GM12891 (cell line): Measurements from ENCODE around the gene NPSR1.

ENCODE experiments used
- DNase-seq: peaks from one replicate; pipeline ENCODE4 v3.0.0; 2011; ENCODE audit warnings: low spot score; ENCODE audit not compliant: insufficient read length
- FAIRE-seq: peaks from 2 replicates; lab custom pipeline; 2011; peaks lifted over from hg19 to GRCh38; lab: Jason Lieb, UNC
- PAX5 ChIP-seq: IDR thresholded peaks from 2 replicates; pipeline ENCODE4 v1.6.1; 2011; ENCODE audit warnings: low read length, moderate library complexity, mild to moderate bottlenecking; ENCODE audit not compliant: insufficient read depth, severe bottlenecking
- POLR2A ChIP-seq: IDR thresholded peaks from 2 replicates; pipeline ENCODE4 v1.6.1; 2011; ENCODE audit warnings: low read depth, low read length, control low read depth
- POLR2AphosphoS5 ChIP-seq: IDR thresholded peaks from 2 replicates; pipeline ENCODE4 v1.6.1; 2011; ENCODE audit warnings: low read depth, low read length, control low read depth
- POU2F2 ChIP-seq: IDR thresholded peaks from 2 replicates; pipeline ENCODE4 v1.6.1; 2011; ENCODE audit warnings: low read depth, mild to moderate bottlenecking, control low read depth, low read length, moderate library complexity
- SPI1 ChIP-seq: IDR thresholded peaks from 2 replicates; pipeline ENCODE4 v1.6.1; 2011; ENCODE audit warnings: low read depth, low read length, control low read depth
- TAF1 ChIP-seq: IDR thresholded peaks from 2 replicates; pipeline ENCODE4 v1.6.1; 2011; ENCODE audit warnings: low read depth, low read length, control low read depth

Gene NPSR1

GRCh38 chr7:34659472-34660075 lies 1.6 kb downstream of the NPSR1 start:
- TF ChIP-seq SPI1 (no peak), POLR2AphosphoS5 (no peak), PAX5 (no peak), TAF1 (no peak), POLR2A (no peak), POU2F2 (no peak)
- DNase-seq (no peak), FAIRE-seq (no peak)

GRCh38 chr7:34662058-34662708 lies 4.2 kb downstream of the NPSR1 start:
- TF ChIP-seq PAX5 (no peak), POLR2A (no peak), SPI1 (no peak), POLR2AphosphoS5 (no peak), TAF1 (no peak), POU2F2 (no peak)
- no peak for FAIRE-seq
- DNase-seq = no peak

- no peak for TF ChIP-seq POLR2AphosphoS5
- DNase-seq = no peak
- no peak for FAIRE-seq
These were observed 6.7 kb downstream of the NPSR1 start for GRCh38 chr7:34664755-34665154.

- no peak for DNase-seq
- no peak for FAIRE-seq
- no peak for TF ChIP-seq POU2F2
- TF ChIP-seq POLR2AphosphoS5 = no peak
- no peak for TF ChIP-seq SPI1
- TF ChIP-seq PAX5 = no peak
- no peak for TF ChIP-seq TAF1
- TF ChIP-seq POLR2A = no peak
These were observed 14.4 kb downstream of the NPSR1 start for GRCh38 chr7:34672430-34672829.

GRCh38 chr7:34673066-34673465 lies 15.0 kb downstream of the NPSR1 start:
- no peak for TF ChIP-seq POU2F2
- no peak for TF ChIP-seq SPI1
- no peak for TF ChIP-seq POLR2A
- TF ChIP-seq POLR2AphosphoS5 = no peak
- no peak for FAIRE-seq
- no peak for DNase-seq

GRCh38 chr7:34675749-34676374 lies 17.8 kb downstream of the NPSR1 start:
- FAIRE-seq = peak; percentile 74
- TF ChIP-seq POLR2AphosphoS5 (no peak), PAX5 (no peak), TAF1 (no peak), POU2F2 (no peak), SPI1 (no peak), POLR2A (no peak)
- no peak for DNase-seq

- no peak for FAIRE-seq
- DNase-seq = no peak
- TF ChIP-seq PAX5 = no peak
These were observed 19.5 kb downstream of the NPSR1 start for GRCh38 chr7:34677491-34677890.

GRCh38 chr7:34687529-34687928 lies 29.5 kb downstream of the NPSR1 start:
- no peak for FAIRE-seq
- no peak for TF ChIP-seq POU2F2
- no peak for TF ChIP-seq TAF1
- no peak for TF ChIP-seq POLR2A
- TF ChIP-seq SPI1 = no peak
- no peak for TF ChIP-seq PAX5
- no peak for TF ChIP-seq POLR2AphosphoS5
- no peak for DNase-seq

- DNase-seq = no peak
- no peak for FAIRE-seq
- TF ChIP-seq POLR2AphosphoS5 = no peak
- no peak for TF ChIP-seq SPI1
These were observed 38.4 kb downstream of the NPSR1 start for GRCh38 chr7:34696415-34696814.

GRCh38 chr7:34709771-34710170 lies 51.8 kb downstream of the NPSR1 start:
- no peak for TF ChIP-seq TAF1
- TF ChIP-seq PAX5 = no peak
- no peak for TF ChIP-seq SPI1
- TF ChIP-seq POLR2AphosphoS5 = no peak
- TF ChIP-seq POU2F2 = no peak
- TF ChIP-seq POLR2A = no peak
- DNase-seq (no peak), FAIRE-seq (no peak)
